IPS DF 4.7 (cell line): ENCODE data around the gene NPLOC4.

Experiments used
- DNase-seq: peaks from one replicate; pipeline ENCODE4 v3.0.0-alpha.2; 2013; ENCODE audit warnings: low spot score; ENCODE audit errors: extremely low read depth

NPLOC4 gene

DNA sequence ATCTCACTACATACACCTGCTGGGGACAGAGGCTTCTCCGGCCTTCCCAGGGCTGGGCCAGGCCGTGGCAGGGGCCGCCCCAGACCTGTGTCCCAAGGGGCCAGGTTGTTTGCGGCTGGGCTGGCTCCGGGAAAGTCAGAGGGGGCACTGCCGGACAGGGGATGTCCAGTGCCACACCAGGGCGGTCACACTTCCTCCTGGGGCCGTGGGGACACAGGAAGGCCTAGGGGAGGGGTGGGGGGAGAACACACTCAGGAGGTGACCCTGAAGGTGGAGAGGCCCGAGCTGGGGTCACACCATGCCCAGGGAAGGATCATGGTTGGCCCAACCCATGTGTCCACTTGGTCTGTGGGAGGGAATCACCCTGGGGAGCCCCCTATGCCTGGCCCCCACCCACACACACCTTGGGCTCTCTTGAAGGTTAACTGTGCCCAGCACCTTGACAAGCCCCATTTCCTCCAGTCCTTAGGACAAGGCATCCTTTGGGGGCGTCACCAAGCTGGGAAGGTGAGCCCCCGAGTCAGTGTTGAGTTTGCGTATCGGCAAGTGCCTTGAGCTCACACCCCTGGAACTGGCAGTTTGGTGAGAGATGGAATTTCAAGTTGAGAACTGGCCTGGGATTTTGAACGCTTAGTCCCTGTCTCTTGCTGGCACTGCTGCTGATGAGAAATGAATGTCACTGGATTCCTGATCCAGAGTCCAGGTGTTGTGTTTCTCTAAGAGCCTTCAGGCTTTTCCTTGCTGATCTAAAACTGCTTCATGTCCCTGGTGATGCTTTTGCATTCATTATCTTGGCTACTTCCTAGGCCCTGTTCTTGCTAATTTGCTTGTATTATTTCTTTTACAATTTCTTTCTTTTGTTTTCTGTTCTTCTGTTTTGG is 116.7 kb downstream of the NPLOC4 start:
- no peak for DNase-seq

DNA sequence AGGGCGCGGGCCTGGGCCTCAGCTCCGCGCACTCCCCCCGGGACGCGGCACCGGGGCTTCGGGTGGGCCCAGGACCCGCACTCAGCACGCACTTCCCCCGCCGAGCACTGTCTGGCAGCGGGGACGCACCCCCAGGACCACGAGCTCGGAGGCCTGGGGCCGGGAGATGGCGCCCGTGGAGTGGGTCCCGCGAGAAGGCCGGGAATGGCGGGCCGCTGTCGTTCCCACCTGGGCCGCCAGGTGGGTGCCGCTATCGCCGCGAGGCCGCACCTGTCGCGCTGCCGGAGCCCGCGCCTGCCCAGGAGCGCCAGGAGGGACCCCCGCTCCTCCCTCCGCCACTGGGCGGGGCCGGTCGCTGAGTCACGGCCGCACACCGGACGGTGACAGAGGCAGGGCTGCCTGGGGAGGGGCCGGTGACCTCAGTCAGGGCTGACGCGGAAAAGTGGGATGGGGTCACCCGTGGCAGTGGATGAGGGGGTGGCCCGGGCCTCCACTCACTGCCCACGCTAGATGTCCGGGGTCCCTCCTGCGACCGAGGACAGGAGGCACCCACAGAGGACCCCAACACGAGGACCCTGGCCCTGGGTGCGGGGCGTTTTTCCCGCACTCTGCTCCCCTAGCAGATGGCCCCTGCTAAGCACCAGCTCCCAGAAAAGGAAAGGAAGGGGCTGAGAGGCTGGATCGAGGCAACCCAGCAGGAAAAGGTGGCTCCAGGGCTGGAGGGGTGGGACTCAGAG is 117.5 kb downstream of the NPLOC4 start:
- no peak for DNase-seq

DNA sequence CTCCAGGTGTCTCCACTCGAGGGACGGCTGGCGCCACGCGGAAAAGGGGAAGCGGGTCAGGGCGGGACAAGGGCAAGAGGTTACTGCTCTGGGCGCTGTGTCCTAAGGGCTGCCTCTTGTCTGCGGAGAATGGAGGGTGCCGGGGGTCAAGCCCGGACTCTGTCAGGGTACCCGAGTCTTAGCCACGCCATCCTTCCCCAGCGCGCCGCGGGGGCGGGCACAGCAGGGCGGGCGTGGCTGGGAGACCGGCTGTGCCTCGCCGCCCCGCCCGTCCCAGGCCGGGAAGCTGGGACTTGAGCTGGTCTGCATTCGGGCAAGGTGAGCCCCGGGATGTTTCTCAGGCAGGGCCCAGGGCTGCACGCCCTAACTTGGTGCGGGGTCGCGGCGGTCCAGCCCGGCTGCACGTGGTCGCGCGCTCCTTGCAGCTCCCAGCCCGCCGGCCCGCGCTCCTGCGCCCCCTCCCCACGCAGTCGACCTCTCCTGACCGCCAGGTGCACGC is 118.1 kb downstream of the NPLOC4 start:
- DNase-seq, result no peak

DNA sequence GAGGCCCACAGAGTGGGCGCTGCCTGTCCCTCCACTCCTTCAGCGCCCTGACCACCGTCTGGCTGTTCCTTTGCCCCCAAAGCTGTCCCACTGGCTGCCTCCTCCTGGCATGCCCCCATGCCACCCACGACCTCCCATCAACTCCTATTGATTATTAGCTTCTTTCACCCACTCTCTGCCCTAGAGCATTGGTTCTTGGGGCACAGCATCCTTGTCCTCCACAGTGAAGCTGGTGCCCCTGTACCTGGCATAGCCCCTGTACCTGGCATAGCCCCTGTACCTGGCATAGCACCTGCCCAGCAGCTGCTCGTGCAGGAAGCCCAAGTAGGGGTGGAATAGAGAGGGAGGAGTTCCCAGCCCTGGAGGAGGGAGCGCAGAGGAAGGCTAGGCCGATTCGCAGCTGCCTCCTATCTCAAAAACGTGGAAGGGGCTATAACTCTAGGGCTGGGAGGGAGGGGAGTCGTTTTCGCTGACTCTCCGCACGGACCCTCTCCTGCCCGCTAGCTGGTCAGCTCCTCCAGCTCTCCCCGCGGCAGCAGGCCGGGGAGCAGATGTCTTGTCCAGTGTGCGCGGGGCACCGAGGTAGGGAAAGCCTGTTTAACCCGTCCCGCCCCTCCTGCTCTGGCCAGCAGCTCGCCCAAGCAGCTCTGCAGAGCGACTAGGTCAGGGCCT is 118.7 kb downstream of the NPLOC4 start:
- DNase-seq, result no peak

DNA sequence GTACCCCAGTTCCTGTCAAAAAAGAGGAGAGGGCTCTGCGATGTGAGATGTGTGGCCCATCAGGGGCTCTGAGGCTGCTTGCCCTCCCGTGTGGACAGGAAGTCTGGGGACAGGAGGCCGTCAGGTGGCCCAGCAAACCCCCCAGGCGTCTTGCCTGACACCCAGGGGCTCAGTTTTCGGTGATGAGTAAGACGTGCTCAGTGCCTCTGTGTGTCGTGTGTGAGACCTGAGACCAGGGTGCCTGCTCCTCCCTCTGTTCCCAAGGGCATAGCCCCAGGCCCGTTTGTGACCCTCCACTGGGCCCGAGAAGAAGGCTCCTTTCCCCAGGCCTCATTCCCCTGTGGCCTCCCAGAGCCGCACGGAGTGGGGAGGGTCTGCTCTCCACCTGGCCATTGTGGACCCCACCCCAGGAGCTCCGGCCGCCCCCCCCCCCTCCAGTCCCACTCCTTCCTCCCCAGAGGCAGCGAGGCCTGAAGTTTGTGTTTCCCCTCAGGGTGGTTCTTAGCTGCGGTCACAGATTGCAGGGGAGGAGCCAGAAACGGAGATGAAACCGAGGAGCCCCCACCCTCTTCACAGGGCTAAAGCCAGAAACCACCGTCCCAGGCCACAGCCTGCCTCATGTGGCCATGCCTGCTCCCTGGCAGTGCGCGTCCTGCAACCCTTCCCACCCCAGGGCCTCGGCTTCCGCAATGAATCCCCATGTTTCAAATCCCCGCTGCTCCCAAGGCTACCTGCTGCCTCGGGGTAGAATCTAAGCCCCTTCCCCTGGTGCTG is 119.4 kb downstream of the NPLOC4 start:
- DNase-seq, result no peak

DNA sequence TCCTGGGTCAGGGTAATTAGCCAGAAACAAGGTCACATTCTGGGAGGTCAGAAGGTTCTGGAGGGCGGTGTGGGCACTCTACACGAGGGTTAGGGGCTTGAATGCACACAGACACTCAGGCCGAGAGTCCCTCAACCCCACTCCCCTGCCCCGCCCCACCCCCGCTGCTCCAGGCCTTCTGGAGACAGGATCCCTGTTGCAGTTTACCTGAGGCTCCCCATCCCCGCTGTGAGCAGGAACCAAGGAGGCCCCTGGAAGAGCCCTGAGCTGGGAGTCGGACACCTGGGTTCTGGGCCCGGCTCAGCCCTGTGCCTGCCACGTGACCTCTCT is 119.9 kb downstream of the NPLOC4 start:
- no peak for DNase-seq

DNA sequence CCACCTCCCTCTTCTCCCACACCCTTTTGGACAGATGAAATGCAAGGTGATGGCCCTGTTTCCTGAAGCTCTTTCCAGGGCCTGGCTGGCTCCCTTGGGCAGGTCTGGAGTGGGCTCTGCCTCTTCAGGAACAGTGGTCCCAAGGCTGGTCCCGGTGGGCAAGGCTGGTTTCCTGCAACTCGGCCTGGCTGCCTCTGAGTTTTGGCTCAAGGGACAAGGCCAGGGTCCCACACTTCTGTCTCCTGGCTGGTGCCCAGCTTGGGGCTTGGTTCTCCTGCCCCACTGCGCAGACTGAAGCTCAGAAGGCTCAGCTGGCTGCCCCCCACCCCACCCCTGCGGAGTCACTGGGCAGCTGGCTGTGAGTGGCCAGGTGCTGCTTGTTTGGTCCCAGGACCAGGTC is 120.5 kb downstream of the NPLOC4 start:
- DNase-seq, result no peak

DNA sequence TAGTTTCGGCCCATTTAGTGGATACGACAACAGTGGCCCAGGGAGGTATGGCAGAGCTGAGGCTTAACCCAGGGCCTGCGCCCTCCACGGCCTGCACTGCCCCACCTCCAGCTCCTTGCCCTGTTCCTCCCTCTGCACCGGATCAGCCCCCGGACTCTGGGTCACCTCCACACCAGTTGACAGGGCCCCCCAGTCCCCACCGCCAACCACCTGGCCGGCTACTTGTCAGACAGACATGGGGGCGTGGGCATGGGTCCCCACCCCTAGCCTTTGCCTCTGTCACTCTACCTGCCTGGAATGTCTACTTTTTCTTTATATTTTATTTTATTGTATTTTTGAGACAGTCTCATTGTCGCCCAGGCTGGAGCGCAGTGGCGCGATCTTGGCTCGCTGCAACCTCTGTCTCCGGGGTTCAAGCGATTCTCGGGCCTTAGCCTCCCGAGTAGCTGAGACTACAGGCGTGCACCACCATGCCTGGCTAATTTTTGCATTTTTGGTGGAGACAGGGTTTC is 121.3 kb downstream of the NPLOC4 start:
- no peak for DNase-seq

DNA sequence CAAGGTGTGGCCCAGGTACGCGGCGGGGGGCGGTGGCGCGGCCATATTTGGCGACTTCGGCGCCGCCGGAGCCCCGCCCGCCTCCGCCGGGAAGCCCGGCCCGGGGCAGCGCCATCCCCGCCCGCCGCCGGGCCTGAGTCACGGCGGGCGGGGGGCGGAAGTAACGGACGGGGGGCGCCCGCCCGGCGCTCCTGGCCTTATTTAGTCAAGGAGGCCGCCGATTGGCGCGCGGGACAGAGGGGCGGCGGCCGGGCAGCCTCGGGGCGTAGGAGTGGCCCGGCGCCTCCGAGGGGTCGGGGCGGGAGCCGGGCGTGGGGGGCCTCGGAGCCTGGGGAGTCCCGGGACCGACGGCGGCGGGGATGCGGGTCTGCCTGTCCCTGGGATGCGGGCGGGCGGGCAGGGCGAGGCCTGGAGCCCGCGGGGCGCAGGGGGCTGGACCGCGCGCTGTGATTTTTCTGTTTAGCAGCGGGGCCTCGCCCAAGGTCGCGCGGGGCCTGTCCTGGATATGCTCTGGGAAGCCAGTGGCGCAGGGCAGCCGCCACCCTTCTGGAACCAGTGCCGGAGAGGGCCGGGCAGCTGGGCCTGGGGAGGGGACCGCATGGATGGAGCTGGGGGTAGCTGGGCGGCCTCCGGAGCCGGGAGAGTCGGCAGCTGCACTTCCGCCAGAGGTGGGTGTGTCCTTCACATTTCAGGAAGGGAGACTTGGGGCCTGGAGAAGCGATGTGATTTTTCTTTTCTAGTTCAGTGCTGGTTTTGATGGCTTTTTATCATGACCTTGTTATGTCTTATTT is 122.0 kb downstream of the NPLOC4 start:
- DNase-seq, result no peak

DNA sequence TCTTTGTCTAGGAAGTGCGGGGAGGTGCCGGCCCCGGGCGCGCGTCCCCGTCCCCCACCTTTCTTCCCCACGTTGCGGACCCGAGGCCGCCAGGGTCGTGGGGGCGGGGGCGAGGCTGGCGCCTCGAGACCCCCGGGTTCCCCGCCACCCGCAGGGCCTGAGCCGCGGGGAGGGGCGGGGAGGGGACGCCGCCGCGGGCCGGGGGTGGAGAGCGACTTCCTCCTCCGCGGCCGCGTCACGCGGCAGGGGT is 122.5 kb downstream of the NPLOC4 start:
- DNase-seq, result no peak

DNA sequence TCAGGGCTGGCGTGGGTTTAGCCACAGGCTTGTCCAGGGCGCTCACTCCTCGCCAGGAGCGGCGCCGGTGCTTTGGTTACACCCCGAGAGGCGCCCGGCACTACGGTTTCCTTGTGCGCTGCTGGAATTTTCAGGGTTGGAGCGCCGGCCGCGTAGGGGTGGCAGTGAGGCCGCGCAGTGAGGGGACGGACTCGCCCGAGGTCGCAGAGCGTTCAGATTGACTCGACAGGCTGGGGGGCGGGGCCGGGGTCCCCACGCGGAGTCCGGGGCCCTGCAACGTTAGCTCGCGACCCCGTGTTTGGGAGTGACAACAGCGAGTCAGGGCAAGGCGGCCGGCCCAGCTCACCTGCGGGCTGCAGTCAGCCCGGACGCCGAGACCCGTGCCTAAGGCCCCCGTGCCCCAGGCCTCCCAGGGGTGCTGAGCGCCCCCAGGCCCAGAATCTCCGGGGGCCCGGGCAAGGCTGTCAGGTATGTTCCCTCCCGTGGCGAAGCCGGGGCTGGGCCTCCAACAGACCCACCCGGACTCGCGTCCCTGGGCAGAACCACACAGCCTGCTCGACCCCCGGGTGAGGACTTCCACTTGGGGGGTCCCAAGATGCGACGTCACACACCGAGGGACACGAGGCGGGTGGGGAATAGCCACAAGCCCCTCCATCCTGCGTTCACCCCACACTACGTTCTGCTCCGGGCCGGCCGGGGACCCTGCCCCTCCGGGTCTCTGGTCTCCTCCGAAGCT is 123.0 kb downstream of the NPLOC4 start:
- DNase-seq, result no peak

DNA sequence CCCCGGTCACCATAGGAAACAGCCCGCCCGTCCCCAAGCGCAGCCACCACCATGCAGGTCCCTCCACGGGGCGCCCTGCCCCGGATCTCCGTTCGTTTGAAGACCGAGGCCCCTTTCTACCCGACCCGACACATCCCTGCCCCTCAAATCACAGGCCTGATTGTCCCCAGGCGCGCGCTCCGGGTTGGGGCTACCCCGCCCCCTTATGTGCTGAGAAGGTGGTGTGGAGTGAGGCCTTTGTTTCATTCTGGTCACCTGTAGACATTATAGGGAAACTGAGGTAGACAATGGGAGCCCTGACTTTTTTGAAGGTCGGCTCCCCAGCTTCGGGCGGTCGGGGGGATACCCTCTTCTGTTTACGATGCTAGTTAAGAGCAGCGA is 123.5 kb downstream of the NPLOC4 start:
- no peak for DNase-seq

DNA sequence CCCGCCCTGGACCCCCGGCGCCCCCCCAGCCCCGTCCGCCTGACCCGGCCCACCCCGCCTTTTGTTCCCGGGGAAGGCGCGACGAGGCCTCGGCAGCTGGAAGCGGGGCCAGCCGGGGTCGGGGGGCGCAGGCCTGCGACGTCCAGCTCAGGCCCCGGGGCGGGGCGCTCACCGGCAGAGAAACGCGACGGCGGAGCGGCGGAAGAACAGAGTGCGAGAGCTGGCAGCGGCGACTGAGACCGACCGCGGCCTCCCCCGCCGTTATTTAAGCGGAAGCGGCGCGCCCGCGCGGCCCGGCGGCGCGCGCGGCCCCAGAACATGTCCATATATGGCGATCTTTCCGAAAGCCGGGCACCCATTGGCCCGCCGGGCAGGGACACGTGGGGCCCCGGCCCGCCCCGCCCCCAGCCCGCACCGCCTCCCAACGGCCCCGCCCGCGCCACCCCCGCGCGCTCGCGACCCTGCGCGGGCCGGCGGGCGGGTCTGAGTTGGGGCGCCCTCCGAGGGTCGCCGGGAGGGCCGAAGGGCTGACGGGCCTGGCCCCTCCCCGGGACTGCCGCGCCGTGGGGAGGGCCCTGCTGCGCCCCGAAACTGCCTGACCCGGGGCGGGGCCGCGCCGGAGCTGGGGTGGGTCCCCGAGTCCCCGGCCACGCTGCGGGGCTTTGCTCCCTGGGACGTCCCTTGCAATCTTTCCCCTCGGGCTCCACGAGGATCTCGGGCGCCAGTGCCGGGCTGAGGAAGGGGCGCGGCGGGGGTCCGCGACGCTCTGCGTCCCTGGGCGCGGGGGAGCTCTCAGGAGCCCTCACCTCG is 124.1 kb downstream of the NPLOC4 start, which contains the start of gene ACTG1:
Gene ACTG1 (minus strand): TSS at position 238 of the 810 bp plus-strand sequence. CDS start 445 bp downstream, outside the sequence.
- DNase-seq, result no peak

DNA sequence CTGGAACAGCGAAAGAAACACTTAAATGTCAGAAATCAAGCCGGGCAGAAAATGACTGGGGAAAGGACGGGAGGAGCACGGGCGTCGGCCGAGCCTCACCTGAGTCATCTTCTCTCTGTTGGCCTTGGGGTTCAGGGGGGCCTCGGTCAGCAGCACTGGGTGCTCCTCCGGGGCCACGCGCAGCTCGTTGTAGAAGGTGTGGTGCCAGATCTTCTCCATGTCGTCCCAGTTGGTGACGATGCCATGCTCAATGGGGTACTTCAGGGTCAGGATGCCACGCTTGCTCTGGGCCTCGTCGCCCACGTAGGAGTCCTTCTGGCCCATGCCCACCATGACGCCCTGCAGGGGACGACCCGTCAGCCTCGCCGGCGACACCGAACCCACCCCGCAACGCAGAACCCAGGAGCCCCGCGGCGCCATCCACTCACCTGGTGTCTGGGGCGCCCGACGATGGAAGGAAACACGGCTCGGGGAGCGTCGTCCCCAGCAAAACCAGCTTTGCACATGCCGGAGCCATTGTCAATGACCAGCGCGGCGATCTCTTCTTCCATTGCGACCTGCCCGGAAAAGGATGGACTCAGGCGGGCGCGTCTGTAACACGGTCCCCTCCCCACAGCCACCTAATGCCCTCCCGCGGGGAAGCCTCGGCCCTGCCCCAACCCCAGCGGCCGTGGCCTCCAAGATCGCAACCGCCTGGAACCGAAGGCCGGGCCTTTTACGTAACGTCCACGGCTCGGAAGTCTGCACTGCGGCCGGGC is 124.9 kb downstream of the NPLOC4 start:
- DNase-seq, result no peak

DNA sequence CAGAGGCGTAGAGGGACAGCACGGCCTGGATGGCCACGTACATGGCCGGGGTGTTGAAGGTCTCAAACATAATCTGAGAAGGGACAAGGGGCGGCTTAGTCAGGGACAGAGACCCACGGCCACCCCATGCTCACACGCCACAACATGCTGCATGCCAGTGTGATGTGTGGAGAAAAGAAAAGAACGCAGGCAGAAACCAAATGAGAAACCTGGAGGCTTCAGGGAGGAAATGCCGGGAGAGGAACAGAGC is 125.4 kb downstream of the NPLOC4 start:
- DNase-seq, result no peak

DNA sequence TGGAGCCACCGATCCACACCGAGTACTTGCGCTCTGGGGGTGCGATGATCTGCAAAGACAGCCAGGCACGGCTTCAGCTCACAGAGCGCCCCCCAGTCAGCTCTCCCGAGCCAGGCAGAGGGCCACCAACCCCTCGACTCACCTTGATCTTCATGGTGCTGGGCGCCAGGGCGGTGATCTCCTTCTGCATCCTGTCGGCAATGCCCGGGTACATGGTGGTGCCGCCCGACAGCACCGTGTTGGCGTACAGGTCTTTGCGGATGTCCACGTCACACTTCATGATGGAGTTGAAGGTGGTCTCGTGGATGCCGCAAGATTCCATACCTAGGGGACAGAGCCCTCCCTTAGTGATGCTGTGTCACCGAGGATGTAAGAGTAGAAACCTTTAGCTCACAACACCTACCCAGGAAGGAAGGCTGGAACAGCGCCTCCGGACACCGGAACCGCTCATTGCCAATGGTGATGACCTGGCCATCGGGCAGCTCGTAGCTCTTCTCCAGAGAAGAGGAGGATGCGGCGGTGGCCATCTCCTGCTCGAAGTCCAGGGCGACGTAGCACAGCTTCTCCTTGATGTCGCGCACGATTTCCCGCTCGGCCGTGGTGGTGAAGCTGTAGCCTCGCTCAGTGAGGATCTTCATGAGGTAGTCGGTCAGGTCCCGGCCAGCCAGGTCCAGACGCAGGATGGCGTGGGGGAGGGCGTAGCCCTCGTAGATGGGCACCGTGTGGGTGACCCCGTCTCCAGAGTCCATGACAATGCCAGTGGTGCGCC is 125.9 kb downstream of the NPLOC4 start:
- DNase-seq, result no peak

DNA sequence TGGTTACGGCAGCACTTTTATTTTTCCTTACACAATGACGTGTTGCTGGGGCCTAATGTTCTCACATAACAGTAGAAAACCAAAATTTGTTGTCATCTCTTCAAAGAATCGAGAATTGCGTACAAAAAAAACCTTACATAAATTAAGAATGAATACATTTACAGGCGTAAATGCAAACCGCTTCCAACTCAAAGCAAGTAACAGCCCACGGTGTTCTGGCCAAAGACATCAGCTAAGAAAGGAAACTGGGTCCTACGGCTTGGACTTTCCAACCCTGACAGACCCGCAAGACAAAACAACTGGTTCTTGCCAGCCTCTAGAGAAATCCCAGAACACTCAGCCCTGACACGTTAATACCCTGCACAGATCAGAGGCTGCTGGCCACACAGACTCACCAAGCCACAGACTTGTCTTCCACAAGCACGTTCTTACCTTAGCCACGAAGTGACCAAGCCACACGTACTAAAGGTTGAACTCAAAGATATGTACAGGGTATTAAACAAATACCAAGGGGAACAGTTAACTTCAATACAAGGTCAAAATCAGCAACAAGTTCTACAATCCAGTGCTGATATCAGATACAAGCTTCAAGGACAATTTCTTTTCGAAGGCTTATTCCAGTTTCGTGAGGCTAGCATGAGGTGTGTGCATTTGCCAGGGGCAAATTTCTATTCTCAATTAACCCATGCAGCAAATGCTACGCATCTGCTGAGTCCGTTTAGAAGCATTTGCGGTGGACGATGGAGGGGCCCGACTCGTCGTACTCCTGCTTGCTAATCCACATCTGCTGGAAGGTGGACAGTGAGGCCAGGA is 126.7 kb downstream of the NPLOC4 start:
- DNase-seq, result no peak
